LoVo (cell line): Measurements from ENCODE around the gene G6PC1.
"Not testable (repeated sequence)": the region's sequence is repeated elsewhere in the genome, so short reads cannot be mapped to it uniquely, and the experiment has no call there.

ENCODE experiments used
- DNase-seq: peaks from one replicate; pipeline ENCODE4 v3.0.0-alpha.2; 2016; ENCODE audit warnings: low spot score

Gene G6PC1

DNA sequence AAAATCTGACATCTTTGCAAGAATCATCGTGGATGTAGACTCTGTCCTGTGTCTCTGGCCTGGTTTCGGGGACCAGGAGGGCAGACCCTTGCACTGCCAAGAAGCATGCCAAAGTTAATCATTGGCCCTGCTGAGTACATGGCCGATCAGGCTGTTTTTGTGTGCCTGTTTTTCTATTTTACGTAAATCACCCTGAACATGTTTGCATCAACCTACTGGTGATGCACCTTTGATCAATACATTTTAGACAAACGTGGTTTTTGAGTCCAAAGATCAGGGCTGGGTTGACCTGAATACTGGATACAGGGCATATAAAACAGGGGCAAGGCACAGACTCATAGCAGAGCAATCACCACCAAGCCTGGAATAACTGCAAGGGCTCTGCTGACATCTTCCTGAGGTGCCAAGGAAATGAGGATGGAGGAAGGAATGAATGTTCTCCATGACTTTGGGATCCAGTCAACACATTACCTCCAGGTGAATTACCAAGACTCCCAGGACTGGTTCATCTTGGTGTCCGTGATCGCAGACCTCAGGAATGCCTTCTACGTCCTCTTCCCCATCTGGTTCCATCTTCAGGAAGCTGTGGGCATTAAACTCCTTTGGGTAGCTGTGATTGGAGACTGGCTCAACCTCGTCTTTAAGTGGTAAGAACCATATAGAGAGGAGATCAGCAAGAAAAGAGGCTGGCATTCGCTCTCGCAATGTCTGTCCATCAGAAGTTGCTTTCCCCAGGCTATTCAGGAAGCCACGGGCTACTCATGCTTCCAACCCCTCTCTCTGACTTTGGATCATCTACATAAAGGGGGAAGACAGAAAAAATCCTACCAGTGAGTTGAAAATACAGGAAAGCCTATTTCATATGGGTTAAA lies at the start of gene G6PC1:
Gene G6PC1, plus strand, starts transcription at position 340 of the 872 bp plus-strand sequence. Its CDS starts 78 bp downstream, at position 418.
- no peak for DNase-seq

DNA sequence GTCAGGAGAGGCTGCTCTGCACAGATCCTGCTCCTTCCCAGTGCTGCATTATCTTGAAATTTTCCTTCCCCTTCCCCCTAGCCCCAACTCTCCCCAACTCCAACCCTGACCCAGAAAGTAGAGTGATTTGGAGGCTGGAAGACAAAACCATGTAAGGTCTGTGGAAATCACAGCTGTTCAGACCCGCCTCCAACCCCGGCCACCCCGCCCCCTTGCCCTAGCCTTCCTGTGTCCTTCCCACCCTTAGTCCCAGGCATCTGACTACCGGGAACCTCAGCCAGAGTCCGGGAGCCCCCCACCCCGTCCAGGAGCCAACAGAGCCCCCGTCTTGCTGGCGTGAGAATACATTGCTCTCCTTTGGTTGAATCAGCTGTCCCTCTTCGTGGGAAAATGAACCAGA lies 49.6 kb upstream of the G6PC1 start, which contains the start of gene AOC3:
Gene AOC3, plus strand, starts transcription at position 246 of the 400 bp plus-strand sequence. Its CDS starts 145 bp downstream, at position 391.
- DNase-seq, result no peak

DNA sequence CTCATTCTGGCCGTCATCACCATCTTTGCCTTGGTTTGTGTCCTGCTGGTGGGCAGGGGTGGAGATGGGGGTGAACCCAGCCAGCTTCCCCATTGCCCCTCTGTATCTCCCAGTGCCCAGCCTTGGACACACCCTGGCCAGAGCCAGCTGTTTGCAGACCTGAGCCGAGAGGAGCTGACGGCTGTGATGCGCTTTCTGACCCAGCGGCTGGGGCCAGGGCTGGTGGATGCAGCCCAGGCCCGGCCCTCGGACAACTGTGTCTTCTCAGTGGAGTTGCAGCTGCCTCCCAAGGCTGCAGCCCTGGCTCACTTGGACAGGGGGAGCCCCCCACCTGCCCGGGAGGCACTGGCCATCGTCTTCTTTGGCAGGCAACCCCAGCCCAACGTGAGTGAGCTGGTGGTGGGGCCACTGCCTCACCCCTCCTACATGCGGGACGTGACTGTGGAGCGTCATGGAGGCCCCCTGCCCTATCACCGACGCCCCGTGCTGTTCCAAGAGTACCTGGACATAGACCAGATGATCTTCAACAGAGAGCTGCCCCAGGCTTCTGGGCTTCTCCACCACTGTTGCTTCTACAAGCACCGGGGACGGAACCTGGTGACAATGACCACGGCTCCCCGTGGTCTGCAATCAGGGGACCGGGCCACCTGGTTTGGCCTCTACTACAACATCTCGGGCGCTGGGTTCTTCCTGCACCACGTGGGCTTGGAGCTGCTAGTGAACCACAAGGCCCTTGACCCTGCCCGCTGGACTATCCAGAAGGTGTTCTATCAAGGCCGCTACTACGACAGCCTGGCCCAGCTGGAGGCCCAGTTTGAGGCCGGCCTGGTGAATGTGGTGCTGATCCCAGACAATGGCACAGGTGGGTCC lies 49.0 kb upstream of the G6PC1 start:
- DNase-seq, result not testable (repeated sequence)

DNA sequence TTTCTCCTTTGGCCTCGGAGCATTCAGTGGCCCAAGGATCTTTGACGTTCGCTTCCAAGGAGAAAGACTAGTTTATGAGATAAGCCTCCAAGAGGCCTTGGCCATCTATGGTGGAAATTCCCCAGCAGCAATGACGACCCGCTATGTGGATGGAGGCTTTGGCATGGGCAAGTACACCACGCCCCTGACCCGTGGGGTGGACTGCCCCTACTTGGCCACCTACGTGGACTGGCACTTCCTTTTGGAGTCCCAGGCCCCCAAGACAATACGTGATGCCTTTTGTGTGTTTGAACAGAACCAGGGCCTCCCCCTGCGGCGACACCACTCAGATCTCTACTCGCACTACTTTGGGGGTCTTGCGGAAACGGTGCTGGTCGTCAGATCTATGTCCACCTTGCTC lies 48.2 kb upstream of the G6PC1 start:
- DNase-seq, result no peak

DNA sequence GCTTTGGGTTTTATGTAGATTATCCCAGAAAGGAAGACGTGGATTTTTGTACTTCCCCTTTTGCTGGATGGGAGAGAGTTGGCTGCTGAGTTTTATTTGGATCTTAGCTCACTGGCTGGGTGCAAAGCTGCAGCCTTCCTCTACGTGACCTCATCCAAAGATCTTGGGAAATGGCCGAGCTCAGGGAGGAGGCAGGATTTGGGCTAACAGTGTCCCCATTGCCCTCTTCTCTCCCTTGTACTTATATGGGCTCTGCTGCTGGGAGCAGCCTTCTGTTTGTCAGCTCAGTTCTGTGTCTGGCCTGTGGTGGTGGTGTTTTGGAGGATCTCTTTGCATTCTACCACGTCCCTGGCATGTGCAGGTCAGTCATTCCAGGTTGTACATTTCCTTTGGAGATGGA lies 47.6 kb upstream of the G6PC1 start:
- no peak for DNase-seq

DNA sequence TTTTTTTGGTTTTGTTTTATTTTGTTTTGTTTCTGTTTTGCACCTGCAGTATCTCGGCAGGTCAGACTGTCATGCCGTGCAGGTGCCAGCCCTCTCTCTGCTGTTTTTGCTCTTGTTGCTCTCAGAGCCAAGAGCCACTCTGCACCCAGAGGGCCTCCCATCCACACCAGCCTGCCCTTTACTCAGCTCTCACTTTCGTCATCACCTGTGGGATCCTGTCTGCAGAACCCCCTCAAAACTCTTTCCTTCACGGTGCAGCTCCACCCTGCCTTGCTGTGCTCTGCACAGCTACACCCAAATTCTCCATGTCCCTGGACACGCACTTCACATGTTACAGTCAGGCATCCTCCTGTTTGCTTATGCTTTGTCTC lies 47.0 kb upstream of the G6PC1 start:
- DNase-seq, result no peak

DNA sequence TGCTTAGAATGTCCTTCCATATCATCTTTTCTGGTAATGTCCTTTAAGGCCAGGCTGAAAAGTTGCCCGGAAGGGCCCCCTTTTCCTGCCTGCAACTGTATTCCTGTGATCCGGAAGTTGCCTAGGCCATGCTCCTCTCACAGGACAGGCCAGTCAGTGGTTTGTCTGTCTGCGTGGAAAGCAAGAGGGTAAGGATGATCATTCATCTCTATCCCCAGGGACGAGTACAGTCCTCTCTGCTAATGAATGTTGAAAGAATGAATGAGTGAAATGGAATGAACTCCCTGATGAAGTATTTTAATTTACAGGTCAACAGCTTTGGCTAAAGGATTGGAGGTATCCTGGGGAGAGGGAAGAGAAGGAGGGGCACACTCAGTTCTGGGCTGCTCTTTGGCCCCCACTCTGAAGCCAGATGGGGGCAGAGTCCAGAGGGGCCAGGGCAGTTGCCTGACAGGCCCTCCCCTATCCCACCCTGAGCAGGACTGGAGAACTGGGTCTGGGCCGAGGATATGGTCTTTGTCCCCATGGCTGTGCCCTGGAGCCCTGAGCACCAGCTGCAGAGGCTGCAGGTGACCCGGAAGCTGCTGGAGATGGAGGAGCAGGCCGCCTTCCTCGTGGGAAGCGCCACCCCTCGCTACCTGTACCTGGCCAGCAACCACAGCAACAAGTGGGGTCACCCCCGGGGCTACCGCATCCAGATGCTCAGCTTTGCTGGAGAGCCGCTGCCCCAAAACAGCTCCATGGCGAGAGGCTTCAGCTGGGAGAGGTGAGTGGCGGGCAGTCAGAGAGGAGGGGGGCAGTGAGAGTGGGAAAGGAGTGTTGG lies 46.4 kb upstream of the G6PC1 start:
- no peak for DNase-seq

DNA sequence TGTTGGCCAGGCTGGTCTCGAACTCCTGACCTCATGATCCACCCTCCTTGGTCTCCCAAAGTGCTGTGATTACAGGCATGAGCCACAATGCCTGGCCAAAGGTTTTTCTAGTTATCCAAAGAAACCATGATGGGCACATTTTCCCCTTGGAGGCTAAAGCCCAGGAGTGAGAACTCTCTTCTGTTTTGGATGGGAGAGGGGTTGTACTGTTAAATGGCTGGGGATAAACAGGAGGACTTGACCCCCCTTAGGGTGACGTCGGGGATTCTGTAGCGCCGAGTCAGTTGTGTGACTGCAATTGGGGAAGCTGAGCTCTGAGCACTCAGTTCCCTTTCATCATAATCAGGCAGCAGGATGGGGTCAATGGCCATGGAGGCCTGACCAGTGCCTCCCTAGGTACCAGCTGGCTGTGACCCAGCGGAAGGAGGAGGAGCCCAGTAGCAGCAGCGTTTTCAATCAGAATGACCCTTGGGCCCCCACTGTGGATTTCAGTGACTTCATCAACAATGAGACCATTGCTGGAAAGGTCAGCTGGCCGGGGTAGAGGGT lies 45.5 kb upstream of the G6PC1 start:
- DNase-seq, result no peak

DNA sequence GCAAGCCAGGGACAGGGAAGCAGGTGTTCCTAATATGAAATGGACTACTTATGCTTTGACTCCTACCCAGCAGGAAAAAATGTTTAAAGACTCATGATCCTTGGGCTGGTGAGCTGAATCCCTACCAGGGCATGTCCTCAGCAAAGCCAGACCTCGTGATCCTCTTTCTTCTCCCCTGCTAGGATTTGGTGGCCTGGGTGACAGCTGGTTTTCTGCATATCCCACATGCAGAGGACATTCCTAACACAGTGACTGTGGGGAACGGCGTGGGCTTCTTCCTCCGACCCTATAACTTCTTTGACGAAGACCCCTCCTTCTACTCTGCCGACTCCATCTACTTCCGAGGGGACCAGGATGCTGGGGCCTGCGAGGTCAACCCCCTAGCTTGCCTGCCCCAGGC lies 44.5 kb upstream of the G6PC1 start:
- DNase-seq, result not testable (repeated sequence)

DNA sequence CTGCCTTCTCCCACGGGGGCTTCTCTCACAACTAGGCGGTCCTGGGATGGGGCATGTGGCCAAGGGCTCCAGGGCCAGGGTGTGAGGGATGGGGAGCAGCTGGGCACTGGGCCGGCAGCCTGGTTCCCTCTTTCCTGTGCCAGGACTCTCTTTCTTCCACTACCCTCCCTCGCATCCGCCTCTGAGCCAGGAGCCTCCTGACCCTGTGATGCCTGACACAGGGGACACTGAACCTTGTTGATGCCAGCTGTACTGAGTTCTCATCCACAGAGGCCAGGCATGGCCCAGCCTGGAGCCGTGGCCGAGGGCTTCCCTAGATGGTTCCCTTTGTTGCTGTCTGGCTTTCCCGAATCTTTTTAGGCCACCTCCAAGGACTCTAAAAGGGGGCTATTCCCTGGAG lies 44.1 kb upstream of the G6PC1 start:
- DNase-seq, result not testable (repeated sequence)

DNA sequence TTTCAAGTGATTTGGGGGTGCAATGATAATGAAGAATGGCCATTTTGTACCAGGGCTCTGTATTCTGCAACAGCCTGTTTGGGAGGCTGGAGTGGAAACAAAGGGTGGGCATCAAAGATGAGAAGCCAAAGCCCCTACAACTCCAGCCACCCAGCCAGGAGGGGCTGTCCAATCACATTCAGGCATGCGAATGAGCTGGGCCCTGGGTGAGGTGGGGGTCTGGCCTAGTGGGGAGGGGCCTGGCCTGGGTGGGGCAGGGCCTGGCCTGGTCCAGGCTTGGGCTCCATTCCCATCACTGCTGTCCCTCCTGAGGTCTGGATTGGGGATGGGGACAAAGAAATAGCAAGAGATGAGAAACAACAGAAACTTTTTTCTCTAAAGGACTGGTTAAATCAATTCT lies 43.2 kb upstream of the G6PC1 start:
- no peak for DNase-seq

DNA sequence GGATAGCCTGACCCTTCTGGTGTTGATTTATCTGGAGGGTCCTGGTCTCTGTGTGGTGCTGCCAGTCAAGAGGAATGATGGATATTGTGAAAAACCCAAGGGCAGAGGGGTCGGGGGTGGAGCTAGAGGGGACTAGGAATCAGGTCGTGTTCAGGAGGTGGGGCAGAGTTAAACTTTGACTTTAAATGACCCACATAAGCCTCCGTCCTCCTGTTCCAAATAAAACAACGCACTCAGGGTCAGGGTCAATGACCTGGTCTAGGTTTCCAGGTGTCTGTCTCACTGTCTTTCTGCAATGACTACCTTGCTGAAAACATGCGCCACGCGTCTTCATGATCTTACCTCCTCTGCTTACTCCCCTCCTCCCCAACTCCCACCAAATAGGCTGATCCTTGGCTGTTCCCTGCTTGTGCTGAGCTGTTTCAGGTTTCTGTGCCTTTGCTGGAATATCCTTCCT lies 34.9 kb upstream of the G6PC1 start:
- no peak for DNase-seq

DNA sequence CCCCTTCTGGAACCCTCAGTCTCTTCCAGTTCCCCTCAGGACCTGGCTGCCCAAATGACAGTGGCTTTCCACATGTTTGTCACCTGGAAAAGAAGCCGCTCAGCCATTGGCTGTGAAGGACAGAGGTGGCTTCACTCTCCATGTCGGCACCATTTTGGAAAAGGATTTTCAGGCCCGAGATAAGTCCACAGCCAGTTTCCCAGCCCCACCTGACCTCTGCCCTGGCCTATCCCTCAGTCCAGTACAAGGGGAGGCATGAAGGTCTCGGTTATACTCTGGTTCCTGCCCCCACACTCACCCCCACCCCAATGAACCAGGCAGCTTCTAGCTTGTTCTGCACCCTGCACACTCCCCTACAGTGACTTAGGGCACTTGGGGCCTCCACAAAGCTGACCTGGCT lies 34.4 kb upstream of the G6PC1 start:
- DNase-seq, result no peak

DNA sequence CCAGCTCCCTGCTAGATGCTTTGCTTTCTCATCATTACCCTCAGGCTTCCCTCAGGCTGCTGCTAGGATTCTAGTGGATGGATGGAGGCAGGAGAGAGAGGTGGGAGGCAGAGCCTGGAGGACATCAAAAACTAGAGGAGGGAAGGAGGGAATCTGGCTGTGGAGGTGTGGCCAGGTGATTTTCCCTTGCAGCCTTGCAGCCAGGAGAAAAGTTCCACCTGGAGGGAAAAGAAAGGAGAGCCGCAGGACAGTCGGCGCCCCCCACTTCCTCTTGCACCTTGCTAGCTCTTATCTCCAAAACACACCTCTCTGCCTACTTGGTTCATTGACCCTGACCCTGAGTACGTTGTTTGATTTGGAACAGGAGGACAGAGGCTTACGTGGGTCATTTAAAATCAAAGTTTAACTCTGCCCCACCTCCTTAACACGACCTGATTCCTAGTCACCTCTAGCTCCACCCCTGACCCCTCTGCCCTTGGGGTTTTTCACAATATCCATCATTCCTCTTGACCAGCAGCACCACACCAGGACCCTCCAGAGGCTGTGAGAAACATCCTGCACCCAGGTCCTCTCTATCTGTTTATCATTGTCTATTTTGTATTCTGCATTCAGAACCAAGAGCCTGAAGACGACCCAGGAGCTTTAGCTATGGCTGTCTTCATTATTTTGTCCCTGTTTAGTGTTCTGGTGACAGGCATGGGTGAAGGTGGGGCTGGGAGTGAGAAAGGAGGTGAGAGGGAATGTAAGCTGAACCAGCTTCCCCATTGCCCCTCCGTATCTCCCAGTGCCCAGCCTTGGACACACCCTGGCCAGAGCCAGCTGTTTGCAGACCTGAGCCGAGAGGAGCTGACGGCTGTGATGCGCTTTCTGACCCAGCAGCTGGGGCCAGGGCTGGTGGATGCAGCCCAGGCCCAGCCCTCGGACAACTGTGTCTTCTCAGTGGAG lies 33.7 kb upstream of the G6PC1 start:
- no peak for DNase-seq

DNA sequence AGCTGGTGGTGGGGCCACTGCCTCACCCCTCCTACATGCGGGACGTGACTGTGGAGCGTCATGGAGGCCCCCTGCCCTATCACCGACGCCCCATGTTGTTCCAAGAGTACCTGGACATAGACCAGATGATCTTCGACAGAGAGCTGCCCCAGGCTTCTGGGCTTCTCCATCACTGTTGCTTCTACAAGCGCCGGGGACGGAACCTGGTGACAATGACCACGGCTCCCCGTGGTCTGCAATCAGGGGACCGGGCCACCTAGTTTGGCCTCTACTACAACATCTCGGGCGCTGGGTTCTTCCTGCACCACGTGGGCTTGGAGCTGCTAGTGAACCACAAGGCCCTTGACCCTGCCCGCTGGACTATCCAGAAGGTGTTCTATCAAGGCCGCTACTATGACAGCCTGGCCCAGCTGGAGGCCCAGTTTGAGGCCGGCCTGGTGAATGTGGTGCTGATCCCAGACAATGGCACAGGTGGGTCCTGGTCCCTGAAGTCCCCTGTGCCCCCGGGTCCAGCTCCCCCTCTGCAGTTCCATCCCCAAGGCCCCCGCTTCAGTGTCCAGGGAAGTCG lies 32.8 kb upstream of the G6PC1 start:
- not testable (repeated sequence) for DNase-seq

DNA sequence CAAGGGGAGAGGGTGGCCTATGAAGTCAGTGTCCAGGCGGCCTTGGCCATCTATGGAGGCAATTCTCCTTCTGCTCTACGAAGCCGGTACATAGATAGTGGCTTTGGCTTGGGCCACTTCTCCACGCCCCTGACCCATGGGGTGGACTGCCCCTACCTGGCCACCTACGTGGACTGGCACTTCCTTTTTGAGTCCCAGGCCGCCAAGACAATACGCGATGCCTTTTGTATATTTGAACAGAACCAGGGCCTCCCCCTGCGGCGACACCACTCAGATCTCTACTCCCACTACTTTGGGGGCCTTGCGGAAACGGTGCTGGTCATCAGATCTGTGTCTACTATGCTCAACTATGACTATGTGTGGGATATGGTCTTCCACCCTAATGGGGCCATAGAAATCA lies 32.3 kb upstream of the G6PC1 start:
- no peak for DNase-seq

DNA sequence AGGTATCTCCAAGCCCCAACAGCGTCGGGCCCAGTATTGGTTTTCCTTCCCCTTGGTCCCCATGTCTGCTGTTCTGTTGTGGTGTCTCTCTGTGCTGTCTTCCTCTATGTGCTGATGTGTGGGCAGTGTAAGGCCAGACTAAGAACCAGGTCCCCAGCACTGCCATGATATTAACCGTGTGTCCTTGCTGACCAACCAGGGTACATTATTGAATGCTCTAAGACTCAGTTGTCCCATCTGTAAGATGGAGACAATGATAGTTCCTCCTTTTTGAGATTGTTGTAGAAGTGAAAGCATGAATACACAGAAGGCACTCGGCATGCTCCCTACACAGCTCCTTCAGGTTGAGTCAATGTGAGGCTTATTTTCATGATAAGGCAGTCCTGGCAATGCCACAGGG lies 29.0 kb upstream of the G6PC1 start:
- no peak for DNase-seq

DNA sequence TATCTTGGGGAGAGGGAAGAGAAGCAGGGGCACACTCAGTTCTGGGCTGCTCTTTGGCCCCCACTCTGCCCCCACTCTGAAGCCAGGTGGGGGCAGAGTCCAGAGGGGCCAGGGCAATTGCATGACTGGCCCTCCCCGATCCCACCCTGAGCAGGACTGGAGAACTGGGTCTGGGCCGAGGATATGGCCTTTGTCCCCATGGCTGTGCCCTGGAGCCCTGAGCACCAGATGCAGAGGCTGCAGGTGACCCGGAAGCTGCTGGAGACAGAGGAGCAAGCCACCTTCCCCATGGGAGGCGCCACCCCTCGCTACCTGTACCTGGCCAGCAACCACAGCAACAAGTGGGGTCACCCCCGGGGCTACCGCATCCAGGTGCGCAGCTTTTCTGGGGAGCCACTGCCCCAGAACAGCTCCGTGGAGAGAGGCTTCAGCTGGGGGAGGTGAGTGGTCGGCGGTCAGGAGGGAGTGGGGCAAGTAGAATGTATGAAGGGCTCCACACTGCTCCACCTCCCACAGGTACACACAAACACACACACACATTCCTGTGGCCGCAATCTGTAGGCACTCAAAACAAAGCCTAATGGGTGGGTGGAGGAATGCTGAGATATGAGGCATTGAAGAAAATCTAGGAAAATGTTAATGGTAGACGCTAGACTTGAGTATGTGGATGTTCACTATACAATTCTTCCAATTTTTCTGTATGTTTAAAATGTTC lies 28.2 kb upstream of the G6PC1 start:
- no peak for DNase-seq

DNA sequence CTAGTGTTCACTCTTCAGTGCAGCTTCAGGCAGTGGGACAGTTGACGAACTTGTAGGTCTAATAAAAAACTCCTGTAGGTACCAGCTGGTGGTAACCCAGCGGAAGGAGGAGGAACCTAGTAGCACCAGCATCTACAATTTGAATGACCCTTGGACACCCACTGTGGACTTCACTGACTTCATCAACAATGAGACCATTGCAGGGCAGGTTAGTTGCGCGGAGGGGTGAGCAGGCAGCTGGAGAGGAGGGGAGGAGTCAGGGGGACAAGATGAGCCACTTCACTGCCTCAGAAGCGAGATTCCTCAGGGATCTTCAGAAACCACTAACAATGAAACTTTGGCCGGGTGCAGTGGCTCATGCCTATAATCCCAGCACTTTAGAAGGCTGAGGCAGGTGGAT lies 27.3 kb upstream of the G6PC1 start:
- no peak for DNase-seq
